K562 (cell line): Measurements from ENCODE around the gene ERVH48-1. TPM values are rescaled to one million over a fixed set of nuclear protein-coding genes. Genes with fewer than 3 reads are reported as not detected.
A peak's percentile ranks its signal among the peaks of the same experiment; 100 is the strongest.
"Not testable (repeated sequence)": the region's sequence is repeated elsewhere in the genome, so short reads cannot be mapped to it uniquely, and the experiment has no call there.

Experiments
- ATF1 ChIP-seq, 2 experiments: fragments of 450-650 bp in 1 of 2; IDR thresholded peaks; 2 replicates each; pipeline ENCODE4 v1.6.1; 2016; ENCODE audit warnings: missing compliant biosample characterization in 1 of 2, missing genetic modification characterization in 1 of 2
- CREB3 ChIP-seq: fragments of 450-650 bp; conservative IDR thresholded peaks from 2 replicates; pipeline ENCODE4 v1.6.1; 2016; ENCODE audit warnings: missing genetic modification characterization, low read depth, mild to moderate bottlenecking, missing compliant biosample characterization, moderate library complexity
- DMBX1 ChIP-seq: fragments of 250-450 bp; sonication (Bioruptor Pico); IDR thresholded peaks from 2 replicates; pipeline ENCODE4 v1.8.0; 2022; ENCODE audit warnings: inconsistent platforms, mild to moderate bottlenecking, moderate library complexity, borderline replicate concordance
- ELF4 ChIP-seq: fragments of 450-650 bp; formaldehyde crosslinking; IDR thresholded peaks from 2 replicates; pipeline ENCODE4 v1.4.0; 2022; ENCODE audit warnings: missing genetic modification characterization
- GATAD2A ChIP-seq: fragments of 450-650 bp; IDR thresholded peaks from 2 replicates; pipeline ENCODE4 v1.6.1; 2017
- HIVEP1 ChIP-seq: fragments of 250-450 bp; sonication (Bioruptor Pico); IDR thresholded peaks from 2 replicates; pipeline ENCODE4 v1.4.0; 2020; ENCODE audit warnings: mild to moderate bottlenecking
- MEF2D ChIP-seq: conservative IDR thresholded peaks from 2 replicates; pipeline ENCODE4 v1.6.1; 2016; ENCODE audit warnings: low read depth, missing genetic modification characterization, missing compliant biosample characterization
- NR2C1 ChIP-seq, 2 experiments: fragments of 450-650 bp; IDR thresholded peaks; 2 replicates each; pipeline ENCODE4 v1.6.1; 2017; ENCODE audit warnings: mild to moderate bottlenecking in 2 of 2, antibody characterized with exemption in 1 of 2, inconsistent platforms in 1 of 2, missing compliant biosample characterization in 1 of 2, missing genetic modification characterization in 1 of 2
- NR4A1 ChIP-seq, 2 experiments: fragments of 250-450 bp in 1 of 2; fragments of 450-650 bp in 1 of 2; sonication (Bioruptor Pico) in 1 of 2; IDR thresholded peaks; 2 replicates each; pipeline versions ENCODE4 v1.4.0 to v1.6.1; 2016 to 2020; ENCODE audit warnings: mild to moderate bottlenecking in 2 of 2, missing compliant biosample characterization in 1 of 2, missing genetic modification characterization in 1 of 2, moderate library complexity in 1 of 2
- PTRF ChIP-seq: fragments of 450-650 bp; IDR thresholded peaks from 2 replicates; pipeline ENCODE4 v1.6.1; 2016; ENCODE audit warnings: mild to moderate bottlenecking, missing genetic modification characterization, missing compliant biosample characterization
- RREB1 ChIP-seq: fragments of 250-450 bp; sonication (Bioruptor Pico); IDR thresholded peaks from 2 replicates; pipeline ENCODE4 v1.4.0; 2020
- TSHZ1 ChIP-seq: fragments of 250-450 bp; sonication (Bioruptor Pico); IDR thresholded peaks from 2 replicates; pipeline ENCODE4 v1.4.0; 2020; ENCODE audit warnings: mild to moderate bottlenecking, moderate library complexity
- ZKSCAN8 ChIP-seq: fragments of 200-800 bp; sonication (Bioruptor generic); IDR thresholded peaks from 2 replicates; pipeline ENCODE4 v1.6.1; 2016; ENCODE audit warnings: missing genetic modification characterization, missing compliant biosample characterization
- ZNF311 ChIP-seq: fragments of 250-450 bp; sonication (Bioruptor Pico); IDR thresholded peaks from 2 replicates; pipeline ENCODE4 v1.4.0; 2020; ENCODE audit warnings: mild to moderate bottlenecking, moderate library complexity
- ZNF324 ChIP-seq: fragments of 250-450 bp; sonication (Bioruptor Pico); IDR thresholded peaks from 2 replicates; pipeline ENCODE4 v1.4.0; 2020; ENCODE audit warnings: mild to moderate bottlenecking
- ZNF354B ChIP-seq: fragments of 250-450 bp; sonication (Bioruptor Pico); IDR thresholded peaks from 2 replicates; pipeline ENCODE4 v1.4.0; 2020
- ZNF41 ChIP-seq: fragments of 250-450 bp; sonication (Bioruptor Pico); conservative IDR thresholded peaks from 2 replicates; pipeline ENCODE4 v1.4.0; 2020; ENCODE audit warnings: mild to moderate bottlenecking
- ZNF79 ChIP-seq: fragments of 250-450 bp; sonication (Bioruptor Pico); IDR thresholded peaks from 2 replicates; pipeline ENCODE4 v1.4.0; 2020; ENCODE audit warnings: low read depth, mild to moderate bottlenecking, moderate library complexity
- polyA plus RNA-seq, 8 experiments: library from polyadenylated mRNA; depleted of rRNA in 4 of 8; stranded (reverse) in 5 of 8; unstranded in 3 of 8; fragments of >200 nt; fragmentation: Nextera tagmentation in 2 of 8; fragmentation: Illumina TruSeq in 1 of 8; extraction: Ambion mirVana in 2 of 8; extraction: Trizol in 1 of 8; gene quantifications; 2 replicates each; pipeline versions ENCODE4 v1.2.1 to v1.2.3, GENCODE V29; 2011 to 2014; ENCODE audit warnings: inconsistent platforms in 1 of 8, missing spikeins in 1 of 8
- total RNA-seq, 7 experiments: library from RNA; depleted of rRNA in 6 of 7; stranded (reverse); fragments of >200 nt in 6 of 7; fragmentation: Illumina TruSeq in 2 of 7; extraction: Trizol in 2 of 7; gene quantifications; 2 replicates each; pipeline versions ENCODE4 v1.2.1 to v1.2.3, GENCODE V29; 2011 to 2021; ENCODE audit warnings: low replicate concordance in 1 of 7

The ERVH48-1 gene
- total and polyA plus RNA-seq, 9 of the 15 experiments (the other 6 are each of a cell fraction or from before 2014, with no cell fraction given) = 0.08 to 0.49 (median 0.16) TPM; not detected in 3

DNA sequence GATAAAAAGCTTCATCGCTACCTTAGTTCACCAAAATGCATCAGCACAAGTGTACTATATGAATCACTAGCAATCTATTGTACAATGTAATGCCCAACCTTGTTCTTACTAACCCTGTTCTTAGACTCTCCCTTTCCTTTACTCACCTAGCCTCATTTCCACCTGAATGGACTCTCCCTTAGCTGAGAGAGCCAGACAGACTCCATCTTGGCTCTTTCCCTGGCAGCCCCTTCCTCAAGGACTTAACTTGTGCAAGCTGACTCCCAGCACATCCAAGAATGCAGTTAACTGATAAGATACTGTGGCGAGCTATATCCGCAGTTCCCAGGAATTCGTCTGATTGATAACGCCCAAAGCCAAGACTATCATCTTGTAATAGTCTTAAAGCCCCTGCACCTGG, 10.9 kb upstream of the ERVH48-1 start (continued):
- peak; percentile 93 for TF ChIP-seq TSHZ1
- peak; percentile 85 for TF ChIP-seq PTRF (tag)
- TF ChIP-seq ZNF311 (CRISPR knock-in tag) = peak; percentile 95
- peak; percentile 94 for TF ChIP-seq HIVEP1 (CRISPR knock-in tag)
- TF ChIP-seq MEF2D (tag) = peak; percentile 90
- TF ChIP-seq NR4A1 (CRISPR knock-in tag; IDR thresholded peaks at IDR 0.05); ATF1 (CRISPR knock-in tag; IDR thresholded peaks at IDR 0.05); NR2C1 (IDR thresholded peaks at IDR 0.05): not testable (repeated sequence)
- peak; percentile 96 for TF ChIP-seq NR4A1 (tag; IDR thresholded peaks at IDR 0.05)
- peak; percentile 84 for TF ChIP-seq RREB1 (CRISPR knock-in tag)
- 0 out of 2 replicates have a peak, but pooled peaks have one; percentile 62 for TF ChIP-seq ZNF354B
- TF ChIP-seq ZNF324 (CRISPR knock-in tag) = 0 out of 2 replicates have a peak, but pooled peaks have one; percentile 27
- TF ChIP-seq ELF4 = peak; percentile 38; the same call in 1 of the 2 replicates
- TF ChIP-seq ATF1 (tag; IDR thresholded peaks at IDR 0.05) = 0 out of 2 replicates have a peak, but pooled peaks have one; percentile 14
- TF ChIP-seq NR2C1 (tag; IDR thresholded peaks at IDR 0.05) = peak; percentile 84
- peak; percentile 82; the same call in 1 of the 2 replicates for TF ChIP-seq CREB3
- TF ChIP-seq GATAD2A = peak; percentile 62; the same call in 1 of the 2 replicates
- TF ChIP-seq DMBX1 = peak; percentile 97
- peak; percentile 88 for TF ChIP-seq ZNF41 (CRISPR knock-in tag)
- peak; percentile 85 for TF ChIP-seq ZNF79 (CRISPR knock-in tag)
- 0 out of 2 replicates have a peak, but pooled peaks have one; percentile 23 for TF ChIP-seq ZKSCAN8
